Measurements from ENCODE around the gene GPX1.

DNA sequence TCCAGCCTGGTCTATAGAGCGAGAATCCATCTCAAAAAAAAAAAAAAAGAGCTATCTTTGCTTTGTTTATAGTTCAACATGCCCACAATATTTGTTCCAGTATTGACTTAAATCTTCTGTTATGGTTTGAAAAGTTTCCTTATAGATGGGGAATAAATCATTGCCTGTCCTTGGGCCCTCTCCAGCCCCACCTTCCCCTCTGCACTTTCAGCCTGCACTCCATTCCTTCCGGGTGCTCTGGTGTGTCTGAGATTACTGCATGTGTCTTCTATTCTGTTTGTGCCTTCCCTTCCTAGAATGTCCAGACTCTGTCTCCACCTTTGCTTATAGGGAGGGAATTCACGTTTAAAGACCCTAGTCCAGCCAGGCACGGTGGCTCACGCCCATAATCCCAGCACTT, 25.2 kb upstream of the GPX1 start:
- TF ChIP-seq, protein P1, sequence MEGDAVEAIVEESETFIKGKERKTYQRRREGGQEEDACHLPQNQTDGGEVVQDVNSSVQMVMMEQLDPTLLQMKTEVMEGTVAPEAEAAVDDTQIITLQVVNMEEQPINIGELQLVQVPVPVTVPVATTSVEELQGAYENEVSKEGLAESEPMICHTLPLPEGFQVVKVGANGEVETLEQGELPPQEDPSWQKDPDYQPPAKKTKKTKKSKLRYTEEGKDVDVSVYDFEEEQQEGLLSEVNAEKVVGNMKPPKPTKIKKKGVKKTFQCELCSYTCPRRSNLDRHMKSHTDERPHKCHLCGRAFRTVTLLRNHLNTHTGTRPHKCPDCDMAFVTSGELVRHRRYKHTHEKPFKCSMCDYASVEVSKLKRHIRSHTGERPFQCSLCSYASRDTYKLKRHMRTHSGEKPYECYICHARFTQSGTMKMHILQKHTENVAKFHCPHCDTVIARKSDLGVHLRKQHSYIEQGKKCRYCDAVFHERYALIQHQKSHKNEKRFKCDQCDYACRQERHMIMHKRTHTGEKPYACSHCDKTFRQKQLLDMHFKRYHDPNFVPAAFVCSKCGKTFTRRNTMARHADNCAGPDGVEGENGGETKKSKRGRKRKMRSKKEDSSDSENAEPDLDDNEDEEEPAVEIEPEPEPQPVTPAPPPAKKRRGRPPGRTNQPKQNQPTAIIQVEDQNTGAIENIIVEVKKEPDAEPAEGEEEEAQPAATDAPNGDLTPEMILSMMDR (IDR thresholded peaks at IDR 0.05) = no peak
- TF ChIP-seq POLR2A (IDR thresholded peaks at IDR 0.05) = no peak
